HS-5 (cell line): ENCODE results near the gene PNPLA1.

Source experiments
- DNase-seq: peaks from one replicate; pipeline ENCODE4 v3.0.0-alpha.2; 2012; ENCODE audit warnings: low read depth

PNPLA1 gene, protein sequence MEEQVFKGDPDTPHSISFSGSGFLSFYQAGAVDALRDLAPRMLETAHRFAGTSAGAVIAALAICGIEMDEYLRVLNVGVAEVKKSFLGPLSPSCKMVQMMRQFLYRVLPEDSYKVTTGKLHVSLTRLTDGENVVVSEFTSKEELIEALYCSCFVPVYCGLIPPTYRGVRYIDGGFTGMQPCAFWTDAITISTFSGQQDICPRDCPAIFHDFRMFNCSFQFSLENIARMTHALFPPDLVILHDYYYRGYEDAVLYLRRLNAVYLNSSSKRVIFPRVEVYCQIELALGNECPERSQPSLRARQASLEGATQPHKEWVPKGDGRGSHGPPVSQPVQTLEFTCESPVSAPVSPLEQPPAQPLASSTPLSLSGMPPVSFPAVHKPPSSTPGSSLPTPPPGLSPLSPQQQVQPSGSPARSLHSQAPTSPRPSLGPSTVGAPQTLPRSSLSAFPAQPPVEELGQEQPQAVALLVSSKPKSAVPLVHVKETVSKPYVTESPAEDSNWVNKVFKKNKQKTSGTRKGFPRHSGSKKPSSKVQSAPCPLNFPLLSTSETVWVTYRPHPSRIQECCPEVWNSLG

GRCh38 chr6:36269834-36270705, at the start of gene PNPLA1:
TSS of gene PNPLA1 (plus strand) at chr6:36270060. CDS start at chr6:36270460, 400 bp downstream.
- DNase-seq, result no peak

DNA sequence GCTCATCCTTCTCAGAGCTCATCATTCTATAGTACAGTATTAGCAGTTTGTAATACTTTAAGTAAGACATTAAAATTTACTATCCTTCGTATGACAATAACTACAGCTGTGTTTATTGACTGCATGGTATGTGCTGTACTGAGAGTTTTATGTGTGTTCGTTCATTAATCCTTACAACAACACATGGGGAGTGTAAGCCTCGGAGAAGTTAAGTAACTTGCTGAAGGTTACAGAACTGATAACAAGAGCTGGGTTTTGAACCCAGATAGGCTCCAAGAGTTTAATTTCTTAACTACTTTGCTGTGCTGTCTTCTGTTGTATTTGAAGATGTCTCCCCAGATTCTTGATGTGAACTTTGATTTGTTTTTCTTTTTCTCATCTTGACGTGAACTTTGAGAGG, 49.6 kb upstream of the PNPLA1 start:
- DNase-seq, result no peak

GRCh38 chr6:36221674-36222073, 48.2 kb upstream of the PNPLA1 start:
- no peak for DNase-seq

DNA sequence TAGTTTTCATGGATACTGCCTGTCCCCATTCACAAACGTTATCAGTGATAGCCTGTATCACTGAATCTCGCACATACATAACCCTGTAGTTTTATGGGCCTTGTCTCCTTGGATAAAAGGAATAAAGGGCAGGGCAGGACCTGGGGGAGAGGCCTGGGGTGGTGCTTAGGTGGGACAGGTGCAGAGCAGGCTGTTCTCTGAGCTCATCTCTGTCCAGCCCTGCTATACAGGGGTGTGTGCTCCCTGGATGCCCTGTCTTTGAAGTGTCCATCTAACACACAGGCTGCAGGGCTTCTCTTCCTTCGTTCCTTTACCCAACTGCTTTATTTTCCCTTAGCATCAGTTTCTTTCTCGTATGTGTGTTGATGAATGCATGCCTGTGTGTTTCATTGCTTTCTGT, 46.9 kb upstream of the PNPLA1 start:
- no peak for DNase-seq

- no peak for DNase-seq
Observed at GRCh38 chr6:36223706-36224105, 46.2 kb upstream of the PNPLA1 start.

DNA sequence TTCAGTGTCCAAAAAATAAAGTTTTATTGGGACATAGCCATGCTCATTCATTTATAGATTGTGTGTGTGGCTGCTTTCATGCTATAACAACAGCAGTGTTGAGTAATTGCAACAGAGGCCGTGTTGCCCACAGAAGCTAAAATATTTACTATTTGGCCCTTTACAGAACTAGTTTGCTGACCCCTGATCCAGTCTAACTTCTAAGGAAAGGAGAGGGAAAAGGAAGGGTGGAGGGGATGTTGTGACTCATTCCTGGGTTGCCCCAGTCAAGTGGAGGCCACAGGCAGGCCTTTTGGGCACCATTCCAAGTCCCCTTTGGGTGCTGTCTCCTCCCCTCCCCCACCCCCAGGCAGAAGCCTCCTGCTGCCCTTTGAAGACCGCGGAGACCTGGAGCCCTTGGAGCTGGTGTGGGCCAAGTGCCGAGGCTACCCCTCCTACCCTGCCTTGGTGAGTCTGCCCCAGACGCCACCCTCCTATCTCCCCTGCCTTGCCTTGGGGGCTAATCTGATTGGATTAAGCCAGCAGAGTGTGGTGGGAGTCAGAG, 44.9 kb upstream of the PNPLA1 start:
- DNase-seq, result no peak

DNA sequence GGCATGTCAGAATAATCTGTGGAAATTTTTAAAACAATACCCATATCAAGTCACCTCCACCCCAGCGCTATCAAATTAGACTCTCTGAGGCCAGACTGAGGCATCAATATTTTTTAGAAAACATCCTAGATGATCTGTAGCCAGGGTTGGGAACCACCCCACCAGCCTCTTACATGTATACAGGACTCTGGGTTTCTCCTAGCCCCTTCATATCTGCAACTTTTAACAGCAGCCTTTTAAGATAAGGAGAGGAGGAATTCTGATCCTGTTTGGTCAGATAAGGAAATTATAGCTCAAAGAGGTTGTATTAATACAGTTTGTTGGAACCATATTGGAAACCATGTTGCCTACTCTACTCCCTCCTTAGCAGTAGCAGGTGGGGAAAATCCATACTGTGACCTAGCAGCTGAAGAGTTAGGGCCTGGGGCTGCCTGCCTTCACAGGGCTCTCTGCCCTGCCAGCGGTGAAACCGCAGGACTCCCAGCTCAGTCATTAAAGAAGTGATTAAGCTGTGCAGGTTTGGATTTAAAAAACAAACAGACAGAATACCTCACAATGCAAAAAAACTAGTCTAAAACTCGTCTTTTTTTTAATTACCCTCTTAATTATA, 43.3 kb upstream of the PNPLA1 start:
- DNase-seq, result no peak

- DNase-seq, result no peak
Observed at GRCh38 chr6:36227379-36228228, 42.3 kb upstream of the PNPLA1 start.

DNA sequence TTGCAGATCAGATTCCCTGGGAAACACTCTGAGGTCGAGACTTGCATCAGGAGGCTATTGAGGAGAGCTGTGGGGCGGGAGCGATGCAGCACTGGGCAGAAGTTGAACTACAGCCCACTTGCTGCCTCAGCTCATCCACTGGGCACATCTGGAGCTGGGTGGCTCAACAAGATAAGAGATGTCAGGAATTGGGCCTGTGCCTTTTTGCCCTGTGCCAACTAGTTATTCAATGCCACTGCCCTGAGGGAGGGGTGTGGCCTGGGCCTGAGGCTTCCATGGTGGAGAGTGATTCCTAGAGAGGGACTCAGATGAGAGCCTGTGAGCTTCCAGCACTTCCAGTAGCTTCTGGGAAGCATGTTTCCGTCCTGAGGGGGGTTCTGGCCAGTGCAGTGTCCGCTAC, 40.6 kb upstream of the PNPLA1 start:
- no peak for DNase-seq

DNA sequence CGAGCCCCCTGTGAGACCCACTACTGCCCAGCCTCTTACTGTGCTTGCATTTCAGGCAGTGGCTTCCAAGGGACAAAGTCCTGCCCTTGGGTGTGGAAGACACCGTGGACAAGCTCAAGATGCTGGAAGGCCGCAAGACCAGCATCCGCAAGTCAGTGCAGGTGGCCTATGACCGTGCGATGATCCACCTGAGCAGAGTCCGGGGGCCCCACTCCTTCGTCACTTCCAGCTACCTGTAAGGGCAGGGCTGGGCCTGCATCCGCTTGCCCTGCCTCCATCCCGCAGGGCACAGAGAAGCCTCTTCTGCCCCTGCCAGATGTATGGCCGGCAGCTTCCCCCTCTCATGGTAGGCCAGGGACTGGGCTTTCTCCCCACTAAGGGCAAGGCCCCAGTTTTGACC, 39.5 kb upstream of the PNPLA1 start:
- DNase-seq, result no peak

DNA sequence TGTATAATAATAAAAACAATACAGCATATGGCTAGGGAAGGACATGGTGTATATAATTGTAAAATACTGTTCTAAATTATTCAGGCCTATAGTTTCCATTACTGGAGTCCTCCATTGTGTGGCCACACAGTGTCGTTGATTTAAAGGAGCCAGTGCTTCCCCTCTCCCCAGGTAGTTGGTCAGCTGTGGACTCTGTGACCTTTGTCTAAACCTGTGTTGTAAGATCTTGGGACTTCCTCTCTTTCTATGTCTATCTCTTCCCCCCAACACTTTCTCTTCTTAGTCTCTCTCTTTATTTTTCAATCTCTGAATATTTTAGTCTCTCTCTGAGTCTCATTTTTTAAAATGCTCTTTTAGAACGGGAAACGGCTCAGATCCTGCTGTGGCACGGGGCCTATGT, 37.7 kb upstream of the PNPLA1 start:
- no peak for DNase-seq

- DNase-seq, result no peak
Observed at GRCh38 chr6:36235309-36235708, 34.6 kb upstream of the PNPLA1 start.

- no peak for DNase-seq
Observed at GRCh38 chr6:36235862-36236261, 34.0 kb upstream of the PNPLA1 start.

GRCh38 chr6:36239774-36240173, 30.1 kb upstream of the PNPLA1 start:
- no peak for DNase-seq

GRCh38 chr6:36241728-36242127, 28.1 kb upstream of the PNPLA1 start:
- DNase-seq, result no peak

DNA sequence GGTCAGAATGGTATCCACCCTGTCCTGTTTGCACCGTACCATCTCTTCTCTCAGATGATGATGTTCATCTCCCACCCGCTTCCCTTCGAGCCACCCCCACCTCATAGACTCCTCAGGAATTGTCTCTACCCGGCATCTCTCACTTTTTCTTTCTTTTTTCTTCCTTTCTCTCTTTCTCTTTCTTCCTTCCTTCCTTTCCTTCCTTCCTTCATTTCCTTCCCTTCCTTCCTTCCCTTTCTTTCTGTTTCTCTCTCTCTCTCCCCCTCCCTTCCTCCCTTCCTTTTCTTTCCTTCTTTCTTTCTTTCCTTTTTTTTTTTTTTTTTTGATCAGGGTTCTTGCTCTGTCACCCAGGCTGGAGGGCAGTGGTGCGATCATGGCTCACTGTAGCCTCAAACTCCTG, 27.7 kb upstream of the PNPLA1 start:
- DNase-seq, result no peak

DNA sequence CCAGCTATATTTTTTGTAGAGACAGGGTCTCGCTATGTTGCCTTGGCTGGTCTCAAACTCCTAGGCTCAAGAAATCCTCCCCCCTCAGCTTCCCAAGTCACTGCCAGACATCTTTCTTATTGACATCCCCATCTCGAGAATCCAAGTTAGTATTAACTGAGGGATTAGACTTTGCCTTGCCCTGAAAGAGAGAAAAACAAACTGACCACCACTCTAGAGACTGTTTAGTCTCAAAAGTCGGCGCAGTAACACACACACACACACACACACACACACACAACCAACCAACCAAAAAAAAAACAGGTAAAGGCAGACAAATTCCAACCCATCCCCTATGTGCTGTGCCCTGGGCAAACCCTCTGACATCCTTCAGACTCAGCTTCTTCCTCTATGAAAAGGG, 27.2 kb upstream of the PNPLA1 start:
- DNase-seq, result no peak

DNA sequence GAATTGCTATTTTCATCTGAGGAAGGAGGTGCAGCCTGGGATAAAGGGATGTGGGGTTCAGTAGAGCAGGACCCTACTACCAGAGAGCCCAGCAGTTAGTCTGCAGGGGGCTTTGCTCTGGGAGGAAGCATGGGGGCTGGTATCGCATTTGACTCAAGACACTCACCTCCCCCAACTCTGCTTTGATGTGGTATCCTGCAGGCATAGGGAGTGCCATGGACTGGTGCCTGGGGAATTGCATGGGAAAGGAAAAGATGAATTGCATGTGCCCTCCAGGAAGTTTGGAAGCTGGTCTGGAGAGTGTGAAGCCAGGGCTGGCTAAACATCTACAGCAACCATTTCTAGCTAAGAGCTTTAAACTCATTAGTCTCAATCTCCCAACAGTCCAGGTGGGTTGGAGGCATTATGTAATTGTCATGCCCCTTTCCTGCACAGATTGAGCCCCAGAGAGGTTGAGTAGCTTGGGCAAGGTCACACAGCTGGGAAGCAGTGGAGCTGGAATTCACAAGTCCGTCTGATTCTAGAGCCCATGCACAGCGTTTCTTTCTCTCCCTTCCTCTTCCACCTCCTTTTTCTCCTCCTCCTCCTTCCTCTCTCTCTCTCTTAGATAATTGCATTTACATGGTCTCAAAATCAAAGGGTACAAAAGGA, 26.2 kb upstream of the PNPLA1 start:
- no peak for DNase-seq

GRCh38 chr6:36244641-36245280, 25.1 kb upstream of the PNPLA1 start:
- DNase-seq, result no peak

DNA sequence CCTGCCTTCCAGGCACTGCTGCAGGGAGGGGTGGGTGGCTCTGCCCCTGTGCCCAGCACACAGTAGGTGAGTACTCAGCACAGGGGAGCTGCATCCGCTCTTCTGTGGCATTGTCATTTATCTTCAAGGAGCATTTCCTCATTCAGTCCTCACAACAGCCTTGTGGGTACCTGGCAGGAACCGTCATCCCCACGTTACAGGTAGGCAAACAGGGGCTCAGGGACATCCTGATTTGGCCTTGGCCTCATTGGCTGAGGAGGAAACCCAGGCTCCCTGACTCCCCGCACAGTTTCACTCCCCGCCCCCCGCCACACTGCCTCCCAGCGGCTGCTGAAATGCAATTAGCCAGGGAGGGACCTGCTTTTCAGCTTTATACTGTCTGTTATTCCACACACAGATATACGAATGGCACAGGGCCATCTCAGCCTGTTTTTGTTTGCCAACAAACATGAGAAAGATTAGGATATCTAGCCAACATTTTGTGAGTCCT, 24.2 kb upstream of the PNPLA1 start:
- no peak for DNase-seq
